ENCODE results near the gene ZNF185.

Gene ZNF185

GRCh38 chrX:152927858-152928760 is 30.2 kb downstream of the ZNF185 start:
- no peak for DNase-seq (ENCODE audit: extremely low spot score)
- ChIA-PET CTCF (interaction anchor here (1.4 kb wide), 1 partner anchor 14 kb away, joined by 4 read pairs; no protein-coding TSS in a partner anchor), POLR2A (no interaction called here)
- TF ChIP-seq ARNT (IDR thresholded peaks at IDR 0.05) (no peak), LEF1 (IDR thresholded peaks at IDR 0.05; ENCODE audit: borderline replicate concordance) (no peak), ELF4 (IDR thresholded peaks at IDR 0.05) (no peak), HDGF (IDR thresholded peaks at IDR 0.05; ENCODE audit: borderline replicate concordance) (no peak), SP1 (IDR thresholded peaks at IDR 0.05) (no peak), TARDBP (IDR thresholded peaks at IDR 0.05) (no peak), PKNOX1 (IDR thresholded peaks at IDR 0.05) (no peak), BHLHE40 (IDR thresholded peaks at IDR 0.05; ENCODE audit: borderline replicate concordance) (no peak), FOXM1 (IDR thresholded peaks at IDR 0.05; ENCODE audit: borderline replicate concordance) (no peak), L3MBTL2 (conservative IDR thresholded peaks at IDR 0.05) (no peak)

GRCh38 chrX:152928761-152929400 is 31.0 kb downstream of the ZNF185 start:
- no peak for DNase-seq (ENCODE audit: extremely low spot score)
- CTCF ChIA-PET: no interaction called here
- POLR2A ChIA-PET: no interaction called here
- TF ChIP-seq SUZ12 (IDR thresholded peaks at IDR 0.05) (no peak), ZNF384 (IDR thresholded peaks at IDR 0.05) (no peak), NFRKB (IDR thresholded peaks at IDR 0.05) (no peak), ELF4 (IDR thresholded peaks at IDR 0.05) (no peak), LEF1 (IDR thresholded peaks at IDR 0.05; ENCODE audit: borderline replicate concordance) (no peak), PKNOX1 (IDR thresholded peaks at IDR 0.05) (no peak), FOXK2 (IDR thresholded peaks at IDR 0.05) (no peak), CTBP1 (IDR thresholded peaks at IDR 0.05; ENCODE audit: borderline replicate concordance) (no peak), ARNT (IDR thresholded peaks at IDR 0.05) (no peak), L3MBTL2 (conservative IDR thresholded peaks at IDR 0.05) (no peak), SP1 (IDR thresholded peaks at IDR 0.05) (no peak), FOXM1 (IDR thresholded peaks at IDR 0.05; ENCODE audit: borderline replicate concordance) (no peak), HDGF (IDR thresholded peaks at IDR 0.05; ENCODE audit: borderline replicate concordance) (no peak), TARDBP (IDR thresholded peaks at IDR 0.05) (no peak)

- ChIA-PET POLR2A (no interaction called here), CTCF (no interaction called here)
- no peak for TF ChIP-seq FOXA1 (IDR thresholded peaks at IDR 0.05)
- no peak for TF ChIP-seq BHLHE40 (IDR thresholded peaks at IDR 0.05; ENCODE audit: borderline replicate concordance)
- TF ChIP-seq LEF1 (IDR thresholded peaks at IDR 0.05; ENCODE audit: borderline replicate concordance): no peak
- TF ChIP-seq SP1 (IDR thresholded peaks at IDR 0.05): no peak
- TF ChIP-seq CTBP1 (IDR thresholded peaks at IDR 0.05; ENCODE audit: borderline replicate concordance): no peak
- TF ChIP-seq ZNF384 (IDR thresholded peaks at IDR 0.05): no peak
- TF ChIP-seq HDGF (IDR thresholded peaks at IDR 0.05; ENCODE audit: borderline replicate concordance): no peak
- no peak for TF ChIP-seq NFRKB (IDR thresholded peaks at IDR 0.05)
- no peak for TF ChIP-seq ELF4 (IDR thresholded peaks at IDR 0.05)
- no peak for TF ChIP-seq TARDBP (IDR thresholded peaks at IDR 0.05)
- TF ChIP-seq L3MBTL2 (conservative IDR thresholded peaks at IDR 0.05): no peak
- no peak for TF ChIP-seq PKNOX1 (IDR thresholded peaks at IDR 0.05)
- DNase-seq (ENCODE audit: extremely low spot score): no peak
Observed at GRCh38 chrX:152929898-152930297, 32.0 kb downstream of the ZNF185 start.

GRCh38 chrX:152930516-152930915 is 32.6 kb downstream of the ZNF185 start:
- TF ChIP-seq SP1 (IDR thresholded peaks at IDR 0.05) (no peak), PKNOX1 (IDR thresholded peaks at IDR 0.05) (no peak), L3MBTL2 (conservative IDR thresholded peaks at IDR 0.05) (no peak), NFRKB (IDR thresholded peaks at IDR 0.05) (no peak), LEF1 (IDR thresholded peaks at IDR 0.05; ENCODE audit: borderline replicate concordance) (no peak), BHLHE40 (IDR thresholded peaks at IDR 0.05; ENCODE audit: borderline replicate concordance) (no peak), FOXK2 (IDR thresholded peaks at IDR 0.05) (no peak), HDGF (IDR thresholded peaks at IDR 0.05; ENCODE audit: borderline replicate concordance) (no peak), FOXM1 (IDR thresholded peaks at IDR 0.05; ENCODE audit: borderline replicate concordance) (no peak), ARNT (IDR thresholded peaks at IDR 0.05) (no peak)
- DNase-seq (ENCODE audit: extremely low spot score): no peak
- ChIA-PET CTCF (interaction anchor here (1.1 kb wide), 1 partner anchor 25 kb away, joined by 6 read pairs; no protein-coding TSS in a partner anchor), POLR2A (no interaction called here)

GRCh38 chrX:152932144-152932543 is 34.3 kb downstream of the ZNF185 start:
- POLR2A ChIA-PET: interaction anchor here (2.4 kb wide), 1 partner anchor 9 kb away, joined by 11 read pairs; no protein-coding TSS in a partner anchor
- DNase-seq (ENCODE audit: extremely low spot score): no peak
- TF ChIP-seq FOXM1 (IDR thresholded peaks at IDR 0.05; ENCODE audit: borderline replicate concordance) (no peak), ARNT (IDR thresholded peaks at IDR 0.05) (no peak), ZNF384 (IDR thresholded peaks at IDR 0.05) (no peak), CTBP1 (IDR thresholded peaks at IDR 0.05; ENCODE audit: borderline replicate concordance) (no peak), FOXA1 (IDR thresholded peaks at IDR 0.05) (no peak), SUZ12 (IDR thresholded peaks at IDR 0.05) (no peak), BHLHE40 (IDR thresholded peaks at IDR 0.05; ENCODE audit: borderline replicate concordance) (no peak), TARDBP (IDR thresholded peaks at IDR 0.05) (no peak), LEF1 (IDR thresholded peaks at IDR 0.05; ENCODE audit: borderline replicate concordance) (no peak), SP1 (IDR thresholded peaks at IDR 0.05) (no peak), L3MBTL2 (conservative IDR thresholded peaks at IDR 0.05) (no peak), NFRKB (IDR thresholded peaks at IDR 0.05) (no peak), HDGF (IDR thresholded peaks at IDR 0.05; ENCODE audit: borderline replicate concordance) (no peak), FOXK2 (IDR thresholded peaks at IDR 0.05) (no peak), ELF4 (IDR thresholded peaks at IDR 0.05) (no peak), PKNOX1 (IDR thresholded peaks at IDR 0.05) (no peak)
- CTCF ChIA-PET: interaction anchor here (0.8 to 1.2 kb wide), 3 partner anchors 9 to 17 kb away, joined by 3 read pairs; no protein-coding TSS in a partner anchor

Data from HEK293T (cell line).